Stomach (tissue), 4 donors: ENCODE data around the gene DLX6.

ENCODE experiments used
- EP300 ChIP-seq: sonication (generic); formaldehyde crosslinking; IDR thresholded peaks from one replicate; pipeline ENCODE4 v1.6.1; 2017; ENCODE audit warnings: antibody characterized with exemption
- POLR2A ChIP-seq, 4 donors: fragments of 450-650 bp; IDR thresholded peaks; one replicate each; pipeline ENCODE4 v1.6.1; 2016; ENCODE audit warnings: antibody characterized with exemption in 4 of 4, control low read depth in 2 of 4, mild to moderate bottlenecking in 1 of 4, moderate library complexity in 1 of 4
- TF ChIP-seq, protein P1 (sequence below), 7 experiments: fragments of 450-650 bp in 4 of 7; fragments of 200-600 bp in 3 of 7; sonication (generic) in 3 of 7; IDR thresholded peaks; one replicate each; pipeline ENCODE4 v1.5.1; 2016 to 2019; ENCODE audit warnings: antibody characterized with exemption in 7 of 7, control low read depth in 2 of 7, mild to moderate bottlenecking in 1 of 7

DNA sequence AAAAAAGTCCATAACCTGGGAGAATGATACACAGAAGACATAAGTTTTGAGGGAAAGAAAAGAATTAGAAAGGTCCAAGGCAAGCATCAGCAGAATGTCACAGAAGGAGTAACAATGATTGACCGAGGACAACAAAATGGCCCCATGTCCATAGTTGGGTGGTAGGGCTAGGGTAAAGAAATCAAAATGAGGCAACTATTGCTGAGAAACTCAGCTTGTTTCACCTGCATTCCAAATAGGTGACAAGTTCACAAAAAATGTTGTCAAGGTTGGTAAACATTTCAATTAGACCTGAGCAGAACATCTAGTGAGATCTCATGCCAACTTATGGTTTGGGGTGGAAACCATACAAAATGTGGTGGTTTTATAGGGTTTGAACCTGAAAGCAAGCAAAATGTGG, 22.8 kb upstream of the DLX6 start:
- TF ChIP-seq, protein P1, sequence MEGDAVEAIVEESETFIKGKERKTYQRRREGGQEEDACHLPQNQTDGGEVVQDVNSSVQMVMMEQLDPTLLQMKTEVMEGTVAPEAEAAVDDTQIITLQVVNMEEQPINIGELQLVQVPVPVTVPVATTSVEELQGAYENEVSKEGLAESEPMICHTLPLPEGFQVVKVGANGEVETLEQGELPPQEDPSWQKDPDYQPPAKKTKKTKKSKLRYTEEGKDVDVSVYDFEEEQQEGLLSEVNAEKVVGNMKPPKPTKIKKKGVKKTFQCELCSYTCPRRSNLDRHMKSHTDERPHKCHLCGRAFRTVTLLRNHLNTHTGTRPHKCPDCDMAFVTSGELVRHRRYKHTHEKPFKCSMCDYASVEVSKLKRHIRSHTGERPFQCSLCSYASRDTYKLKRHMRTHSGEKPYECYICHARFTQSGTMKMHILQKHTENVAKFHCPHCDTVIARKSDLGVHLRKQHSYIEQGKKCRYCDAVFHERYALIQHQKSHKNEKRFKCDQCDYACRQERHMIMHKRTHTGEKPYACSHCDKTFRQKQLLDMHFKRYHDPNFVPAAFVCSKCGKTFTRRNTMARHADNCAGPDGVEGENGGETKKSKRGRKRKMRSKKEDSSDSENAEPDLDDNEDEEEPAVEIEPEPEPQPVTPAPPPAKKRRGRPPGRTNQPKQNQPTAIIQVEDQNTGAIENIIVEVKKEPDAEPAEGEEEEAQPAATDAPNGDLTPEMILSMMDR (IDR thresholded peaks at IDR 0.05): no peak
- no peak for TF ChIP-seq POLR2A (IDR thresholded peaks at IDR 0.05)
- no peak for TF ChIP-seq EP300
